Measurements from ENCODE around the gene DMRTC2. TPM values are rescaled to one million over a fixed set of nuclear protein-coding genes. Genes with fewer than 3 reads are reported as not detected.

DMRTC2 gene
- total RNA-seq, 2 donors from 2014 or later = not detected

- Histone ChIP-seq H3K36me3 (peaks cover 32% of the 10 kb centered on the region), H3K9me3 (no peaks in the 10 kb centered on the region), H3K4me3 (no peak overlapping the region), H3K27ac (no peak overlapping the region), H3K4me1 (ENCODE audit: control insufficient read depth in 1 of 2, low read depth in 2 of 2) (peaks cover 3% of the 10 kb centered on the region in 2 donors), H3K27me3 (replicated peaks; ENCODE audit: insufficient read depth) (no peaks in the 10 kb centered on the region)
- no peak for TF ChIP-seq CTCF (IDR thresholded peaks at IDR 0.05)
- no peak for ATAC-seq (ENCODE audit: insufficient number of reproducible peaks, low FRiP score, low read depth)
- DNase-seq (ENCODE audit: low spot score) = no peak
Measured at GRCh38 chr19:41889896-41890295, 45.1 kb downstream of the DMRTC2 start.

- Histone ChIP-seq H3K27me3 (replicated peaks; ENCODE audit: insufficient read depth) (no peaks in the 10 kb centered on the region), H3K4me1 (ENCODE audit: control insufficient read depth in 1 of 2, low read depth in 2 of 2) (no peaks in the 10 kb centered on the region), H3K36me3 (peaks cover 40% of the 10 kb centered on the region), H3K27ac (no peak overlapping the region), H3K9me3 (no peaks in the 10 kb centered on the region), H3K4me3 (no peak overlapping the region)
- ATAC-seq (ENCODE audit: insufficient number of reproducible peaks, low FRiP score, low read depth) (no peak), DNase-seq (ENCODE audit: low spot score) (no peak)
- no peak for TF ChIP-seq CTCF (IDR thresholded peaks at IDR 0.05)
Measured at GRCh38 chr19:41890936-41891335, 46.1 kb downstream of the DMRTC2 start.

GRCh38 chr19:41892173-41892902, 47.5 kb downstream of the DMRTC2 start:
- no peaks in the 10 kb centered on the region for H3K4me1 ChIP-seq (ENCODE audit: control insufficient read depth in 1 of 2, low read depth in 2 of 2)
- no peak overlapping the region for H3K4me3 ChIP-seq
- TF ChIP-seq CTCF (IDR thresholded peaks at IDR 0.05) = no peak
- no peak overlapping the region for H3K27ac ChIP-seq
- no peaks in the 10 kb centered on the region for H3K9me3 ChIP-seq
- peaks cover 47% of the 10 kb centered on the region for H3K36me3 ChIP-seq
- no peaks in the 10 kb centered on the region for H3K27me3 ChIP-seq (replicated peaks; ENCODE audit: insufficient read depth)
- DNase-seq (ENCODE audit: low spot score) (no peak), ATAC-seq (ENCODE audit: insufficient number of reproducible peaks, low FRiP score, low read depth) (no peak)

DNA sequence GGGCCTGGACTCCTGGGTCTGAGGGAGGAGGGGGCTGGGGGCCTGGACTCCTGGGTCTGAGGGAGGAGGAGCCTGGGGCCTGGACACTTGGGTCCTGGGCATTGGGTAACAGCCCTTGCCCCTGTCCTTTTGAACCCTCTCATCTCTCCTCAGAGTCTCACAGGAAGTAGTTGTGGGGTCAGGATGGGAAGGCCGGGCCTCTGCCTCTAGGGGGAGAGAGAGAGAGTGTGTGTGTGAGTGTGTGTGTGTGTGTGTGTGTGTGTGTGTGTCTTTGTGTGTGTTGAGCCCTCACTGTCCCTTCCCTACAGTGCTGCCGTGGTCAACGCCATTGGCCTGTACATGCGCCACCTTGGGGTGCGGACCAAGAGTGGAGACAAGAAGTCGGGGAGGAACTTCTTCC, 49.1 kb downstream of the DMRTC2 start:
- Histone ChIP-seq H3K9me3 (no peaks in the 10 kb centered on the region), H3K4me3 (no peak overlapping the region), H3K27ac (no peak overlapping the region), H3K4me1 (ENCODE audit: control insufficient read depth in 1 of 2, low read depth in 2 of 2) (no peaks in the 10 kb centered on the region), H3K27me3 (replicated peaks; ENCODE audit: insufficient read depth) (no peaks in the 10 kb centered on the region), H3K36me3 (peaks cover 52% of the 10 kb centered on the region)
- ATAC-seq (ENCODE audit: insufficient number of reproducible peaks, low FRiP score, low read depth) (no peak), DNase-seq (ENCODE audit: low spot score) (no peak)
- TF ChIP-seq CTCF (IDR thresholded peaks at IDR 0.05) = no peak

DNA sequence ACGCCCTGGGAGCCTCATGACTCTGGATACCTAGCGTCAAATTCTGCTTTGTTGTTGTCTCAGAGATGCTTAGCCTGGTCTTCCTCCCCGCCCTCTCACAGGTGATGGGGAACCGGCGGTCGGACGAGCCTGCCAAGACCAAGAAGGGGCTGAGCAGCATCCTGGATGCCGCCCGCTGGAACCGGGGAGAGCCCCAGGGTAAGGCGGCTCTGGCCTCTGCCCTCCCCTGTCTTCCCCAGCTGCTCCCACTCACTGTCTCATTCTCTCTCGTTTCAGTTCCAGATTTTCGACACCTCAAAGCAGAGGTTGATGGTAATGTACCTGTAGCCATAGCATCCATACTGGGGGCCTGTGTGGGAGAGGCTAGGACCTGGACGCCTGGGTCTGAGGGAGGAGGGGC, 49.5 kb downstream of the DMRTC2 start:
- no peak for ATAC-seq (ENCODE audit: insufficient number of reproducible peaks, low FRiP score, low read depth)
- no peak for TF ChIP-seq CTCF (IDR thresholded peaks at IDR 0.05)
- peaks cover 52% of the 10 kb centered on the region for H3K36me3 ChIP-seq

More for the DNA sequence above, 49.5 kb downstream of the DMRTC2 start:
- Histone ChIP-seq H3K27me3 (replicated peaks; ENCODE audit: insufficient read depth) (no peaks in the 10 kb centered on the region), H3K4me1 (ENCODE audit: control insufficient read depth in 1 of 2, low read depth in 2 of 2) (no peaks in the 10 kb centered on the region), H3K9me3 (no peaks in the 10 kb centered on the region), H3K27ac (no peak overlapping the region), H3K4me3 (no peak overlapping the region)
- no peak for DNase-seq (ENCODE audit: low spot score)
